Breast epithelium (tissue), 4 donors: ENCODE data around the gene ATP1A1. TPM values are rescaled to one million over a fixed set of nuclear protein-coding genes. Genes with fewer than 3 reads are reported as not detected.

Experiments used
- DNase-seq, 2 donors: peaks; one replicate each; pipeline ENCODE4 v3.0.0-alpha.2; 2019; ENCODE audit warnings: low spot score in 2 of 2
- H3K27ac ChIP-seq, 2 donors: fragments of 200-600 bp; sonication (generic) in 1 of 2; one replicate each; pipeline ENCODE4 v1.5.1; 2016 to 2019; ENCODE audit warnings: mild to moderate bottlenecking in 1 of 2
- H3K27me3 ChIP-seq, 2 donors: fragments of 200-600 bp; sonication (generic) in 1 of 2; one replicate each; pipeline versions ENCODE4 v1.5.1 to v1.6.0; 2017 to 2019; ENCODE audit warnings: control low read depth in 1 of 2, mild to moderate bottlenecking in 1 of 2
- H3K36me3 ChIP-seq: fragments of 200-600 bp; one replicate; pipeline ENCODE4 v1.5.1; 2019
- H3K4me1 ChIP-seq, 2 donors: fragments of 200-600 bp; sonication (generic); one replicate each; pipeline ENCODE4 v1.5.1; 2016 to 2019; ENCODE audit warnings: control low read depth in 1 of 2
- H3K4me3 ChIP-seq, 3 donors: fragments of 200-600 bp; sonication (generic); 1 replicate in 2 of 3; 2 replicates in 1 of 3; pipeline ENCODE4 v1.5.1; 2016 to 2019; ENCODE audit warnings: mild to moderate bottlenecking in 3 of 3, moderate library complexity in 2 of 3
- H3K9me3 ChIP-seq, 2 donors: fragments of 200-600 bp; sonication (generic) in 1 of 2; one replicate each; pipeline ENCODE4 v1.5.1; 2016 to 2019; ENCODE audit warnings: control low read depth in 1 of 2
- POLR2A ChIP-seq: fragments of 450-650 bp; IDR thresholded peaks from one replicate; pipeline ENCODE4 v1.6.1; 2016; ENCODE audit warnings: antibody characterized with exemption, mild to moderate bottlenecking, moderate library complexity
- POLR2AphosphoS5 ChIP-seq, 3 donors: sonication (generic); formaldehyde crosslinking; IDR thresholded peaks; one replicate each; pipeline ENCODE4 v1.6.1; 2017; ENCODE audit warnings: antibody characterized with exemption in 3 of 3
- intact Hi-C: fragments of 100-400 bp; cut with DNase I; formaldehyde crosslinking; loops from one replicate; pipeline ENCODE4 v1.15.1; 2023; ENCODE audit warnings: low total_unique reads
- total RNA-seq, 3 donors: library from RNA; depleted of rRNA; stranded (reverse); fragments of >200 nt; gene quantifications; one replicate each; pipeline ENCODE4 v1.1.0, GENCODE V29; 2016
- TF ChIP-seq, protein P1 (sequence below), 3 donors: fragments of 450-650 bp; IDR thresholded peaks; one replicate each; pipeline ENCODE4 v1.5.1; 2016 to 2017; ENCODE audit warnings: antibody characterized with exemption in 3 of 3, mild to moderate bottlenecking in 3 of 3, moderate library complexity in 3 of 3

Gene ATP1A1
- total RNA-seq, 3 donors from 2014 or later: 235 to 423 (median 331) TPM

- no peak for DNase-seq
- Histone ChIP-seq H3K9me3 (no peaks in the 10 kb centered on the region), H3K27ac (no peak overlapping the region), H3K4me3 (no peak overlapping the region), H3K27me3 (no peaks in the 10 kb centered on the region), H3K36me3 (no peaks in the 10 kb centered on the region), H3K4me1 (no peaks in the 10 kb centered on the region)
- intact Hi-C loops: no loop called here
- TF ChIP-seq POLR2A (no peak), POLR2AphosphoS5 (IDR thresholded peaks at IDR 0.05) (no peak)
- TF ChIP-seq, protein P1, sequence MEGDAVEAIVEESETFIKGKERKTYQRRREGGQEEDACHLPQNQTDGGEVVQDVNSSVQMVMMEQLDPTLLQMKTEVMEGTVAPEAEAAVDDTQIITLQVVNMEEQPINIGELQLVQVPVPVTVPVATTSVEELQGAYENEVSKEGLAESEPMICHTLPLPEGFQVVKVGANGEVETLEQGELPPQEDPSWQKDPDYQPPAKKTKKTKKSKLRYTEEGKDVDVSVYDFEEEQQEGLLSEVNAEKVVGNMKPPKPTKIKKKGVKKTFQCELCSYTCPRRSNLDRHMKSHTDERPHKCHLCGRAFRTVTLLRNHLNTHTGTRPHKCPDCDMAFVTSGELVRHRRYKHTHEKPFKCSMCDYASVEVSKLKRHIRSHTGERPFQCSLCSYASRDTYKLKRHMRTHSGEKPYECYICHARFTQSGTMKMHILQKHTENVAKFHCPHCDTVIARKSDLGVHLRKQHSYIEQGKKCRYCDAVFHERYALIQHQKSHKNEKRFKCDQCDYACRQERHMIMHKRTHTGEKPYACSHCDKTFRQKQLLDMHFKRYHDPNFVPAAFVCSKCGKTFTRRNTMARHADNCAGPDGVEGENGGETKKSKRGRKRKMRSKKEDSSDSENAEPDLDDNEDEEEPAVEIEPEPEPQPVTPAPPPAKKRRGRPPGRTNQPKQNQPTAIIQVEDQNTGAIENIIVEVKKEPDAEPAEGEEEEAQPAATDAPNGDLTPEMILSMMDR (IDR thresholded peaks at IDR 0.05): no peak
Measured at GRCh38 chr1:116356673-116357072, 16.4 kb upstream of the ATP1A1 start.

DNA sequence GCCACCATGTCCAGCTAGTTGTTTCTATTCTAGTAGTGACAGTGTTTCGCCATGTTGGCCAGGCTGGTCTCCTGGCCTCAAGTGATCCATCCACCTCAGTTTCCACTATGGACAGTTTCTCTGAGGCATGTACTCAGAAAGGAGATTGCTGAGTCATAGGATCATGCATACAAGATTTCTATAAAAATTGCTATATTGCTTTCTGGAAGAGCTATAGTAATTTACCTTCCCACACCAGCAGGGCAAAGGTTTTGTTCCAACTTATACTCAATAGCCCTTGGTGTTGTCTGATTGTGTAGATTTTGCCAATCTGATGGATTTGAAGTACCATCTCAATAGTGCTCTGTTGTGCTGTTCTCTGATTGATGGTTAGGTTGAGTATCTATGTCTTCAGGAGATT is 15.6 kb upstream of the ATP1A1 start:
- H3K9me3 ChIP-seq: no peaks in the 10 kb centered on the region
- H3K27me3 ChIP-seq: no peaks in the 10 kb centered on the region
- no peak for TF ChIP-seq POLR2A
- no peak overlapping the region for H3K4me3 ChIP-seq
- no peaks in the 10 kb centered on the region for H3K36me3 ChIP-seq
- no peak overlapping the region for H3K27ac ChIP-seq
- DNase-seq: no peak
- intact Hi-C loops: no loop called here
- no peaks in the 10 kb centered on the region for H3K4me1 ChIP-seq

GRCh38 chr1:116359060-116359830 is 13.8 kb upstream of the ATP1A1 start:
- Histone ChIP-seq H3K27me3 (no peaks in the 10 kb centered on the region), H3K27ac (no peak overlapping the region), H3K9me3 (no peaks in the 10 kb centered on the region), H3K4me3 (no peak overlapping the region), H3K4me1 (no peaks in the 10 kb centered on the region), H3K36me3 (no peaks in the 10 kb centered on the region)
- intact Hi-C loops: no loop called here
- DNase-seq: no peak
- TF ChIP-seq POLR2A (no peak), POLR2AphosphoS5 (IDR thresholded peaks at IDR 0.05) (no peak)
- TF ChIP-seq, protein P1 (IDR thresholded peaks at IDR 0.05): no peak

- no peak for DNase-seq
- intact Hi-C loops: loop anchor here (10.0 kb wide), 1 partner anchor 125 kb away; no protein-coding TSS in a partner anchor
- Histone ChIP-seq H3K9me3 (no peaks in the 10 kb centered on the region), H3K27me3 (no peaks in the 10 kb centered on the region), H3K4me1 (no peaks in the 10 kb centered on the region), H3K4me3 (no peak overlapping the region), H3K36me3 (no peaks in the 10 kb centered on the region), H3K27ac (no peak overlapping the region)
- TF ChIP-seq POLR2AphosphoS5 (IDR thresholded peaks at IDR 0.05) (no peak), POLR2A (no peak)
- TF ChIP-seq, protein P1 (IDR thresholded peaks at IDR 0.05): no peak
Measured at GRCh38 chr1:116359871-116360270, 13.2 kb upstream of the ATP1A1 start.

- TF ChIP-seq, protein P1 (IDR thresholded peaks at IDR 0.05): peak in 1 of 3 donors; percentile 21
- TF ChIP-seq POLR2AphosphoS5 (IDR thresholded peaks at IDR 0.05): no peak
- no peaks in the 10 kb centered on the region for H3K27me3 ChIP-seq
- no peak overlapping the region for H3K27ac ChIP-seq
- DNase-seq: no peak
- no peak overlapping the region for H3K4me3 ChIP-seq
- intact Hi-C loops: loop anchor here (10.0 kb wide), 1 partner anchor 124 kb away; no protein-coding TSS in a partner anchor
- no peaks in the 10 kb centered on the region for H3K9me3 ChIP-seq
- no peaks in the 10 kb centered on the region for H3K4me1 ChIP-seq
- H3K36me3 ChIP-seq: no peaks in the 10 kb centered on the region
Measured at GRCh38 chr1:116360429-116361173, 12.4 kb upstream of the ATP1A1 start.
